ENCODE measurements around the gene LIPG.
"Not testable (repeated sequence)": the region's sequence is repeated elsewhere in the genome, so short reads cannot be mapped to it uniquely, and the experiment has no call there.

LIPG gene

DNA sequence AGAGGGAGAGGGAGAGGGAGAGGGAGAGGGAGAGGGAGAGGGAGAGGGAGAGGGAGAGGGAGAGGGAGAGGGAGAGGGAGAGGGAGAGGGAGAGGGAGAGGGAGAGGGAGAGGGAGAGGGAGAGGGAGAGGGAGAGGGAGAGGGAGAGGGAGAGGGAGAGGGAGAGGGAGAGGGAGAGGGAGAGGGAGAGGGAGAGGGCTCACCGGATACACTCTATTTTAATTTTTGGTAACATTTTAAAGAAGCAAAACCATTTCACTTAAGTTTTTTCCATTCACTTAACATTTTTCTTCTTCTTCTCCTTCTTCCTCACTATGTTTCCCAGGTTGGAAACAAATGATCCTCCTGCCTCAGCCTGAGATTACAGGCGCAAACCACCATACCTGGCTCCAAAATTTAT lies 17.2 kb downstream of the LIPG start:
- not testable (repeated sequence) for DNase-seq

DNA sequence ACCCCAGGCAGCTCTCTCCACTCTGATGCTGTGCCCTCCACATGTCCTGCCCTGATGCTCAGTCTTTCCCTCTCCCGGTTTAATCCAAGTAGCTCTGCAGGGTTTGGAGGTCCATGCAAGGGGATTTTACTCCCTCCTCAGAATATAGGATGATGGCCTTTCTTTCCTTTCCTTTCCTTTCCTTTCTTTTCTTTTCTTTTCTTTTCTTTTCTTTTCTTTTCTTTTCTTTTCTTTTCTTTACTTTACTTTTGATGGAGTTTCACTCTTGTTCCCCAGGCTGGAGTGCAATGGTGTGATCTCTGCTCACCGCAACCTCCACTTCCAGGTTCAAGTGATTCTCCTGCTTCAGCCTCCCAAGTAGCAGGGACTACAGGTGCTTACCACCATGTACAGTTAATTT lies 17.7 kb downstream of the LIPG start:
- not testable (repeated sequence) for DNase-seq

DNA sequence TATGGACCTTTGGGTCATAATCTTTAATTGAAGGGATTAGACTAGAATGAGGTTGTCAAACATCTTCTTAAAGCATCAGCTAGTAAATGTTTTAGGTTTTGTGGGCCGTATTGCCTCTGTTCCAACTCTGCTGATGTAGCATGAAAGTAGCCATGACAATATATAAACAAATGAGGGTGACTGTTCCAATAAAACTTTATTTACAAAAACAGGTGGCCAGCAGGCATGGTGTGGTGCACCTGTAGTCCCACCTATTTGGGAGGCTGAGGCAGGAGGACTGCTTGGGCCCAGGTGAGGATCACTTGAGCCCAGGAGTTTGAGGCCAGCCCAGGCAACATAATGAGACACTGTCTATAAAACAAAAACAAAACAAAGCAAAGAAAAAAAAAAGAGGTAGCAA lies 18.4 kb downstream of the LIPG start:
- no peak for DNase-seq

DNA sequence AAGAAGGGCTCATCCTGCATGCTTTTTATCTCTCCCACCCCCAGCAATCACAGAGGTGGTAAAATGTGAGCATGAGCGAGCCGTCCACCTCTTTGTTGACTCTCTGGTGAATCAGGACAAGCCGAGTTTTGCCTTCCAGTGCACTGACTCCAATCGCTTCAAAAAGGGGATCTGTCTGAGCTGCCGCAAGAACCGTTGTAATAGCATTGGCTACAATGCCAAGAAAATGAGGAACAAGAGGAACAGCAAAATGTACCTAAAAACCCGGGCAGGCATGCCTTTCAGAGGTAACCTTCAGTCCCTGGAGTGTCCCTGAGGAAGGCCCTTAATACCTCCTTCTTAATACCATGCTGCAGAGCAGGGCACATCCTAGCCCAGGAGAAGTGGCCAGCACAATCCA lies 19.5 kb downstream of the LIPG start:
- no peak for DNase-seq

- no peak for DNase-seq
These were observed 20.7 kb downstream of the LIPG start for GRCh38 chr18:49582579-49582978.

- no peak for DNase-seq
These were observed 22.5 kb downstream of the LIPG start for GRCh38 chr18:49584394-49584793.

DNA sequence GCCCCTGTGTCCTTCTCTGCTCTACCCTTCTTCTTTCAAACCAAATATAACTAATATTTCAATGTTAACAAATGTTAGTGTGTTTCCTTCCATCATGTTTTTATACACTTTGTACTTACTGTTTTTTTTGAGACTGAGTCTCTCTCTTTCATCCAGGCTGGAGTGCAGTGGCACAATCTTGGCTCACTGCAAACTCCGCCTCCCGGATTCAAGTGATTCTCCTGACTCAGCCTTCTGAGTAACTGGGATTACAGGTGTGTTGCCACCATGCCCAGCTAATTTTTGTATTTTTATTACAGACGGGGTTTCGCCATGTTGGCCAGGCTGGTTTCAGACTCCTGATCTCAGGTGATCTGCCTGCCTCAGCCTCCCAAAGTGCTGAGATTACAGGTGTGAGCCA lies 23.1 kb downstream of the LIPG start:
- not testable (repeated sequence) for DNase-seq

GRCh38 chr18:49585781-49586663 lies 24.2 kb downstream of the LIPG start:
- DNase-seq = no peak

- no peak for DNase-seq
These were observed 26.3 kb downstream of the LIPG start for GRCh38 chr18:49588171-49588570.

- no peak for DNase-seq
These were observed 27.1 kb downstream of the LIPG start for GRCh38 chr18:49588971-49589370.

DNA sequence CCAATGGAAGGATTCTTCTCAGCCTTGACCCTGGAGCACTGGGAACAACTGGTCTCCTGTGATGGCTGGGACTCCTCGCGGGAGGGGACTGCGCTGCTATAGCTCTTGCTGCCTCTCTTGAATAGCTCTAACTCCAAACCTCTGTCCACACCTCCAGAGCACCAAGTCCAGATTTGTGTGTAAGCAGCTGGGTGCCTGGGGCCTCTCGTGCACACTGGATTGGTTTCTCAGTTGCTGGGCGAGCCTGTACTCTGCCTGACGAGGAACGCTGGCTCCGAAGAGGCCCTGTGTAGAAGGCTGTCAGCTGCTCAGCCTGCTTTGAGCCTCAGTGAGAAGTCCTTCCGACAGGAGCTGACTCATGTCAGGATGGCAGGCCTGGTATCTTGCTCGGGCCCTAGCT lies 28.8 kb downstream of the LIPG start:
- DNase-seq = no peak

GRCh38 chr18:49591271-49591670 lies 29.4 kb downstream of the LIPG start:
- DNase-seq = no peak

GRCh38 chr18:49591775-49592174 lies 29.9 kb downstream of the LIPG start:
- DNase-seq = no peak

- no peak for DNase-seq
These were observed 34.8 kb downstream of the LIPG start for GRCh38 chr18:49596687-49597086.

- DNase-seq = no peak
These were observed 35.5 kb downstream of the LIPG start for GRCh38 chr18:49597157-49597931.

DNA sequence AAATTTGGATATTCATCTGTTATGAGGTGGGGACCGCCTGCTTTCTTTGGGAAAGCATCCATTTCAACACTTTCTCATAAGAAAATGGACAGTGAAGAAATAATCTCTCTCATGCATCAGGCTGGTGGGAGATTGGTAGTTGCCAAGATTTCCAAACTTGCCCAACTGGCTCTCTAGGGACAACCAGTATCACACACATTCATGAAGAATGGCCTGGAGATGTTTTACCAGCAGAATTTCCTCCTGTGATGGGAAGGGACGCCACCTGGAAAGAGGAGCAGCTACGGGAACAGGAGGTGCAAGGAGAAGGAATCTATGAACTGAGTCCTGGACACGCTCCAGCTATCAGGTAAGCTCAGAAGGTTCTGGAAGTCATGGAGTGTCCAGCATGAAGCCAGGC lies 39.4 kb downstream of the LIPG start:
- no peak for DNase-seq

- no peak for DNase-seq
These were observed 46.8 kb downstream of the LIPG start for GRCh38 chr18:49608366-49609255.

- DNase-seq = no peak
These were observed 47.6 kb downstream of the LIPG start for GRCh38 chr18:49609256-49610021.

- DNase-seq = no peak
These were observed 48.2 kb downstream of the LIPG start for GRCh38 chr18:49610022-49610445.

DNA sequence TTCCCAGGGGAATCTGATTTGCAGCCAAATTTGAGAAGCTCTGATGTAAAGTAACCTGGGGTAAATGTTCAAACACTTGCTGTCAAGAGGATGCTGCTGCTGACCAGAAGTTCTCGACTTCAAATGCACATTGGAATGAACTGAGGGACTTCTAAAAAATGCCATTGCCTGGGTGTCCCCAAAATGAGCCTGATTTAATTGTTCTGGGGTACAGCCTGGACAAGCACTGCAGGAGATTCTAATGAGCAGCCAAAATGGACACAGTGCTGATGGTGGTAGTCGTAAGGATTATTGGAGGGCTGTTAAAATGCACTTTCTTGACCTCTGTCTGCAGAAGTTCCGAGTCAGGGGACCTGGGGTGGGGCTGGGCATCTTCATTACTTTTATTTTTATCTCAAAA lies 49.5 kb downstream of the LIPG start:
- no peak for DNase-seq

- DNase-seq = no peak
These were observed 50.7 kb downstream of the LIPG start for GRCh38 chr18:49612515-49613033.

DNA sequence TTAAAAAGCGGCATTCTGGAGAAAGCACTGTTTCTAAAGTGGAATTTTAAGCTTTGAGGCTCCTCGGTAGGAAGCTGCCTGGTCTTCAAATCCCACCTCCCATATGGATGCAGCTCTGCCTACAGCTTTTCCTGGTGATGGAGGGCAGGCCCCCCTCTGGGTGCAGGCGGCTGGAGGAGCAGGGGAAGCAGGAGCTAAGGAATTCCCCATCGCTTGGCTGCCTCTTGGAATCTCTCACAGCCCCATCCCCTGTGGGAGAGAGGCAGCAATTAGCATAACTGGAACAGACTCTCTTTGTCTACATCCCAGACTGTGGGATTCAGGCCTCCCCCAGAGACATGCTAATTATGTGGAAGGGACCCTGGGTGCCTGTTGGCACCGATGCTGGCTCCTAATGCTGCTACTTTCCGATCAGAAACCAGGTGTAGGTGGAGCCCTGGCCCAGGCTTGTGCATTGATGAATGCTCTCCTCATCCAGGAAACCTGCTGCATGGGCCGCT lies 51.3 kb downstream of the LIPG start:
- no peak for DNase-seq

Data from left hindlimb (tissue), 1 donor.